ENCODE data around the gene PLEKHG3.
"Not testable (repeated sequence)": the region's sequence is repeated elsewhere in the genome, so short reads cannot be mapped to it uniquely, and the experiment has no call there.

PLEKHG3 gene

GRCh38 chr14:64688811-64689281 lies 15.4 kb upstream of the PLEKHG3 start:
- DNase-seq = no peak

GRCh38 chr14:64689289-64689688 lies 14.9 kb upstream of the PLEKHG3 start:
- no peak for DNase-seq

- not testable (repeated sequence) for DNase-seq
These were observed 13.6 kb upstream of the PLEKHG3 start for GRCh38 chr14:64690607-64691006.

- DNase-seq = no peak
These were observed 12.8 kb upstream of the PLEKHG3 start for GRCh38 chr14:64691376-64691775.

- no peak for DNase-seq
These were observed 11.8 kb upstream of the PLEKHG3 start for GRCh38 chr14:64692189-64692985.

- DNase-seq = no peak
These were observed 11.0 kb upstream of the PLEKHG3 start for GRCh38 chr14:64692986-64693809.

GRCh38 chr14:64693810-64694165 lies 10.4 kb upstream of the PLEKHG3 start:
- peak; percentile 36 for DNase-seq

GRCh38 chr14:64695071-64695470 lies 9.2 kb upstream of the PLEKHG3 start:
- DNase-seq = no peak

- DNase-seq = no peak
These were observed 7.8 kb upstream of the PLEKHG3 start for GRCh38 chr14:64696355-64696857.

- DNase-seq = peak; percentile 24
These were observed 5.3 kb upstream of the PLEKHG3 start for GRCh38 chr14:64698903-64699302.

- DNase-seq = no peak
These were observed 3.9 kb upstream of the PLEKHG3 start for GRCh38 chr14:64700290-64700689.

- DNase-seq = no peak
These were observed 3.3 kb upstream of the PLEKHG3 start for GRCh38 chr14:64700894-64701293.

GRCh38 chr14:64701660-64702059 lies 2.6 kb upstream of the PLEKHG3 start:
- DNase-seq = no peak

GRCh38 chr14:64702493-64703394 lies 1.5 kb upstream of the PLEKHG3 start:
- DNase-seq = peak; percentile 30

GRCh38 chr14:64703395-64704142 lies 655 bp upstream of the PLEKHG3 start:
- no peak for DNase-seq

- no peak for DNase-seq
These were observed 638 bp downstream of the PLEKHG3 start for GRCh38 chr14:64704743-64705380.

- DNase-seq = no peak
These were observed 1.3 kb downstream of the PLEKHG3 start for GRCh38 chr14:64705381-64706118.

GRCh38 chr14:64706119-64706592 lies 1.9 kb downstream of the PLEKHG3 start:
- no peak for DNase-seq

GRCh38 chr14:64706593-64707193 lies 2.5 kb downstream of the PLEKHG3 start:
- DNase-seq = no peak

GRCh38 chr14:64707661-64708060 lies 3.4 kb downstream of the PLEKHG3 start:
- DNase-seq = no peak
